Skeletal muscle cell (primary cell): Measurements from ENCODE around the gene CDX2.
A peak's percentile ranks its signal among the peaks of the same experiment; 100 is the strongest.

Source experiments
- DNase-seq: peaks from one replicate; pipeline ENCODE4 v3.0.0-alpha.2; 2010; ENCODE audit warnings: low read depth
- H3K4me3 ChIP-seq: 2 replicates; pipeline ENCODE4 v1.5.1; 2011; ENCODE audit warnings: low read depth, mild to moderate bottlenecking, control low read depth, low read length, moderate library complexity

The CDX2 gene

GRCh38 chr13:27942972-27943371, 26.1 kb downstream of the CDX2 start:
- no peak overlapping the region for H3K4me3 ChIP-seq
- no peak for DNase-seq

- no peak overlapping the region for H3K4me3 ChIP-seq
- DNase-seq = no peak
These were observed 35.4 kb downstream of the CDX2 start for GRCh38 chr13:27933580-27934328.

- no peak overlapping the region for H3K4me3 ChIP-seq
- DNase-seq = no peak
These were observed 36.0 kb downstream of the CDX2 start for GRCh38 chr13:27933118-27933517.

GRCh38 chr13:27929868-27930267, 39.2 kb downstream of the CDX2 start:
- no peak overlapping the region for H3K4me3 ChIP-seq
- DNase-seq = no peak

- no peak overlapping the region for H3K4me3 ChIP-seq
These were observed 40.0 kb downstream of the CDX2 start for GRCh38 chr13:27928805-27929753.

GRCh38 chr13:27928353-27928804, 40.7 kb downstream of the CDX2 start:
- DNase-seq = no peak
- H3K4me3 ChIP-seq = no peak overlapping the region

More at GRCh38 chr13:27928805-27929753, 40.0 kb downstream of the CDX2 start:
- DNase-seq = no peak

GRCh38 chr13:27927444-27928352, 41.4 kb downstream of the CDX2 start:
- DNase-seq = no peak
- no peak overlapping the region for H3K4me3 ChIP-seq

GRCh38 chr13:27926644-27927434, 42.3 kb downstream of the CDX2 start:
- no peak for DNase-seq

GRCh38 chr13:27925220-27925991, 43.7 kb downstream of the CDX2 start:
- DNase-seq = no peak
- no peak overlapping the region for H3K4me3 ChIP-seq

More at GRCh38 chr13:27926644-27927434, 42.3 kb downstream of the CDX2 start:
- H3K4me3 ChIP-seq = no peak overlapping the region

GRCh38 chr13:27924529-27925141, 44.5 kb downstream of the CDX2 start:
- no peak overlapping the region for H3K4me3 ChIP-seq
- no peak for DNase-seq

GRCh38 chr13:27923794-27924528, 45.2 kb downstream of the CDX2 start:
- no peak overlapping the region for H3K4me3 ChIP-seq
- DNase-seq = no peak

GRCh38 chr13:27922883-27923612, 46.1 kb downstream of the CDX2 start:
- no peak overlapping the region for H3K4me3 ChIP-seq
- DNase-seq = no peak

- DNase-seq = no peak
- H3K4me3 ChIP-seq = no peak overlapping the region
These were observed 46.9 kb downstream of the CDX2 start for GRCh38 chr13:27921961-27922882.

- H3K4me3 ChIP-seq = peak overlapping the region; percentile 20
- no peak for DNase-seq
These were observed 47.6 kb downstream of the CDX2 start for GRCh38 chr13:27921421-27921960.
